ENCODE data around the gene TAGAP. TPM values are rescaled to one million over a fixed set of nuclear protein-coding genes. Genes with fewer than 3 reads are reported as not detected.

The TAGAP gene
- total RNA-seq, 1 experiment from 2014 or later = 0.22 TPM

DNA sequence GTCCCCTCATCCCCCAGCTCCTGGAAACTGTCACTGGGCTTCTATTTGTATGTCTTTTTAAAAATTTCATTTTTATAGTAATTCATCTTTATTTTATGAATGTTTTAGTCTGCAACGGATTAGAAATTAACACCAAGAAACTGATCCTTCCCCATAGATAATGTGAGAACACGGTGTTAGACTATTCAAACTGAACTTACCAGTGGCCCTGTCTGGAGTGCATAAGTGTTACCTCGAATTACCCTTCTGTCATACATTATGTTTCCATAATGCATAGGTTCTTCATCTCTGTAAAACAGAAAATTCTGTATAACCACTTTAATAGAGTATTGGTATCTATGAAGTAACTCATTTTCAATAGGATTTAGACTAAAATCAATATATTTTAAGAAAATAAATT is 51.2 kb downstream of the TAGAP start:
- H3K27ac Mint-ChIP-seq = no peak overlapping the region
- ATAC-seq (no peak), DNase-seq (ENCODE audit: low spot score) (no peak)
- no peaks in the 10 kb centered on the region; the same call in 1 of the 2 replicates for H3K27me3 Mint-ChIP-seq (ENCODE audit: low read depth)
- peaks cover 9% of the 10 kb centered on the region; the same call in 1 of the 2 replicates for H3K9me3 Mint-ChIP-seq
- no peak for TF ChIP-seq CREM (CRISPR knock-in tag; IDR thresholded peaks at IDR 0.05)
- TF ChIP-seq SMAD3 (CRISPR knock-in tag; IDR thresholded peaks at IDR 0.05; ENCODE audit: borderline replicate concordance) = no peak
- TF ChIP-seq, protein P1, sequence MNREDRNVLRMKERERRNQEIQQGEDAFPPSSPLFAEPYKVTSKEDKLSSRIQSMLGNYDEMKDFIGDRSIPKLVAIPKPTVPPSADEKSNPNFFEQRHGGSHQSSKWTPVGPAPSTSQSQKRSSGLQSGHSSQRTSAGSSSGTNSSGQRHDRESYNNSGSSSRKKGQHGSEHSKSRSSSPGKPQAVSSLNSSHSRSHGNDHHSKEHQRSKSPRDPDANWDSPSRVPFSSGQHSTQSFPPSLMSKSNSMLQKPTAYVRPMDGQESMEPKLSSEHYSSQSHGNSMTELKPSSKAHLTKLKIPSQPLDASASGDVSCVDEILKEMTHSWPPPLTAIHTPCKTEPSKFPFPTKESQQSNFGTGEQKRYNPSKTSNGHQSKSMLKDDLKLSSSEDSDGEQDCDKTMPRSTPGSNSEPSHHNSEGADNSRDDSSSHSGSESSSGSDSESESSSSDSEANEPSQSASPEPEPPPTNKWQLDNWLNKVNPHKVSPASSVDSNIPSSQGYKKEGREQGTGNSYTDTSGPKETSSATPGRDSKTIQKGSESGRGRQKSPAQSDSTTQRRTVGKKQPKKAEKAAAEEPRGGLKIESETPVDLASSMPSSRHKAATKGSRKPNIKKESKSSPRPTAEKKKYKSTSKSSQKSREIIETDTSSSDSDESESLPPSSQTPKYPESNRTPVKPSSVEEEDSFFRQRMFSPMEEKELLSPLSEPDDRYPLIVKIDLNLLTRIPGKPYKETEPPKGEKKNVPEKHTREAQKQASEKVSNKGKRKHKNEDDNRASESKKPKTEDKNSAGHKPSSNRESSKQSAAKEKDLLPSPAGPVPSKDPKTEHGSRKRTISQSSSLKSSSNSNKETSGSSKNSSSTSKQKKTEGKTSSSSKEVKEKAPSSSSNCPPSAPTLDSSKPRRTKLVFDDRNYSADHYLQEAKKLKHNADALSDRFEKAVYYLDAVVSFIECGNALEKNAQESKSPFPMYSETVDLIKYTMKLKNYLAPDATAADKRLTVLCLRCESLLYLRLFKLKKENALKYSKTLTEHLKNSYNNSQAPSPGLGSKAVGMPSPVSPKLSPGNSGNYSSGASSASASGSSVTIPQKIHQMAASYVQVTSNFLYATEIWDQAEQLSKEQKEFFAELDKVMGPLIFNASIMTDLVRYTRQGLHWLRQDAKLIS (CRISPR knock-in tag; IDR thresholded peaks at IDR 0.05; ENCODE audit: borderline replicate concordance) = no peak
- TF ChIP-seq, protein P2, sequence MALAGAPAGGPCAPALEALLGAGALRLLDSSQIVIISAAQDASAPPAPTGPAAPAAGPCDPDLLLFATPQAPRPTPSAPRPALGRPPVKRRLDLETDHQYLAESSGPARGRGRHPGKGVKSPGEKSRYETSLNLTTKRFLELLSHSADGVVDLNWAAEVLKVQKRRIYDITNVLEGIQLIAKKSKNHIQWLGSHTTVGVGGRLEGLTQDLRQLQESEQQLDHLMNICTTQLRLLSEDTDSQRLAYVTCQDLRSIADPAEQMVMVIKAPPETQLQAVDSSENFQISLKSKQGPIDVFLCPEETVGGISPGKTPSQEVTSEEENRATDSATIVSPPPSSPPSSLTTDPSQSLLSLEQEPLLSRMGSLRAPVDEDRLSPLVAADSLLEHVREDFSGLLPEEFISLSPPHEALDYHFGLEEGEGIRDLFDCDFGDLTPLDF (CRISPR knock-in tag; IDR thresholded peaks at IDR 0.05) = no peak
- TF ChIP-seq EMX1 (CRISPR knock-in tag; IDR thresholded peaks at IDR 0.05) = no peak
- TF ChIP-seq, protein P3, sequence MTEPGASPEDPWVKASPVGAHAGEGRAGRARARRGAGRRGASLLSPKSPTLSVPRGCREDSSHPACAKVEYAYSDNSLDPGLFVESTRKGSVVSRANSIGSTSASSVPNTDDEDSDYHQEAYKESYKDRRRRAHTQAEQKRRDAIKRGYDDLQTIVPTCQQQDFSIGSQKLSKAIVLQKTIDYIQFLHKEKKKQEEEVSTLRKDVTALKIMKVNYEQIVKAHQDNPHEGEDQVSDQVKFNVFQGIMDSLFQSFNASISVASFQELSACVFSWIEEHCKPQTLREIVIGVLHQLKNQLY (CRISPR knock-in tag; IDR thresholded peaks at IDR 0.05) = no peak
- ChIA-PET CTCF (interaction anchor here (0.8 to 1.2 kb wide), 3 partner anchors 141 to 334 kb away, joined by 3 to 7 read pairs (median 3); no protein-coding TSS in a partner anchor), POLR2A (no interaction called here)
- H3K36me3 Mint-ChIP-seq = no peaks in the 10 kb centered on the region
- H3K4me1 Mint-ChIP-seq = no peaks in the 10 kb centered on the region
- no peak overlapping the region for H3K4me3 Mint-ChIP-seq

DNA sequence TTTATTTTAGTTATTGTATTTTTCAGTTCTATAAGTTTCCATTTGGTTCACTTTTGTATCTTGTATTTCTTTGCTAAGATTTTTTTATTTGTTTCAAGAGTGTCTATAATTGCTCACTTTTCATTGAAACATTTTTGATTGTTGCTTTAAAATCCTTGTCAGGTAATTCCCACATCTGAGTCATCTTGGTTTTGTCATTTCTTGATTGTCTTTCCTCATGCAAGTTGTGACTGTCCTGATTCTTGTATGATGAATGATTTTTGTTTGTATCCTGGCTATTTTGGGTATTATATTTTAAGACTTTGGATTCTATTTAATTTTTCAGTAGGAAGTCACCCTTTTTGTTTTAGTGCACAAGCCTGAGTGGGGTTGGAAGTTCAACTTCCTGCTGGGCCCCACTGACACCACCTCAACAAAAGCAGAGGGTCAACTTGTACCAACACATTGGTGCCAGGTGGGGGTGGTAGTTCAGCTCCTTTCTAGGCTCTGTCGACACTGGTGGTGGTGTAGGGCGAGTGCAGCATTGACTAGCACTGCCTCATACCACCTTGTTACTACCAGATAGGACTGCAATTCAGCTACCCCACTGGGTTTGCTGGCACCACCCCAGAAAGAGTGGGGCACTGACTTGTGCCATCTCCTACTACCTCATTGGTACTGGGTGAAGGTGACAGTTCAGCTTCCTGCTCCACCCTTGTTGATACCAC is 53.6 kb downstream of the TAGAP start:
- H3K27ac Mint-ChIP-seq = no peak overlapping the region
- H3K4me1 Mint-ChIP-seq = no peaks in the 10 kb centered on the region
- no peaks in the 10 kb centered on the region for H3K36me3 Mint-ChIP-seq
- peaks cover 14% of the 10 kb centered on the region; the same call in 1 of the 2 replicates for H3K9me3 Mint-ChIP-seq
- ChIA-PET POLR2A (interaction anchor here (1.1 kb wide), 1 partner anchor 9 kb away, joined by 5 read pairs; the partner anchor contains the start of gene RSPH3), CTCF (interaction anchor here (0.5 to 2.1 kb wide), 16 partner anchors 9 to 300 kb away, joined by 3 to 10 read pairs (median 4); partner anchors contain the start of gene RSPH3)
- no peaks in the 10 kb centered on the region; the same call in 1 of the 2 replicates for H3K27me3 Mint-ChIP-seq (ENCODE audit: low read depth)
- peak; percentile 36 for DNase-seq (ENCODE audit: low spot score)
- peak; percentile 95 for ATAC-seq
- H3K4me3 Mint-ChIP-seq = no peak overlapping the region
- TF ChIP-seq ZBTB21 (CRISPR knock-in tag; IDR thresholded peaks at IDR 0.05; ENCODE audit: borderline replicate concordance) (no peak), CREM (CRISPR knock-in tag; IDR thresholded peaks at IDR 0.05) (no peak), GABPB1 (CRISPR knock-in tag; IDR thresholded peaks at IDR 0.05) (no peak), KAT7 (CRISPR knock-in tag; IDR thresholded peaks at IDR 0.05; ENCODE audit: borderline replicate concordance) (no peak), ZNF423 (CRISPR knock-in tag; IDR thresholded peaks at IDR 0.05) (no peak), ZNF396 (CRISPR knock-in tag; IDR thresholded peaks at IDR 0.05; ENCODE audit: borderline replicate concordance) (no peak), TCF7 (CRISPR knock-in tag; IDR thresholded peaks at IDR 0.05; ENCODE audit: low read depth) (no peak)
- TF ChIP-seq, protein P4, sequence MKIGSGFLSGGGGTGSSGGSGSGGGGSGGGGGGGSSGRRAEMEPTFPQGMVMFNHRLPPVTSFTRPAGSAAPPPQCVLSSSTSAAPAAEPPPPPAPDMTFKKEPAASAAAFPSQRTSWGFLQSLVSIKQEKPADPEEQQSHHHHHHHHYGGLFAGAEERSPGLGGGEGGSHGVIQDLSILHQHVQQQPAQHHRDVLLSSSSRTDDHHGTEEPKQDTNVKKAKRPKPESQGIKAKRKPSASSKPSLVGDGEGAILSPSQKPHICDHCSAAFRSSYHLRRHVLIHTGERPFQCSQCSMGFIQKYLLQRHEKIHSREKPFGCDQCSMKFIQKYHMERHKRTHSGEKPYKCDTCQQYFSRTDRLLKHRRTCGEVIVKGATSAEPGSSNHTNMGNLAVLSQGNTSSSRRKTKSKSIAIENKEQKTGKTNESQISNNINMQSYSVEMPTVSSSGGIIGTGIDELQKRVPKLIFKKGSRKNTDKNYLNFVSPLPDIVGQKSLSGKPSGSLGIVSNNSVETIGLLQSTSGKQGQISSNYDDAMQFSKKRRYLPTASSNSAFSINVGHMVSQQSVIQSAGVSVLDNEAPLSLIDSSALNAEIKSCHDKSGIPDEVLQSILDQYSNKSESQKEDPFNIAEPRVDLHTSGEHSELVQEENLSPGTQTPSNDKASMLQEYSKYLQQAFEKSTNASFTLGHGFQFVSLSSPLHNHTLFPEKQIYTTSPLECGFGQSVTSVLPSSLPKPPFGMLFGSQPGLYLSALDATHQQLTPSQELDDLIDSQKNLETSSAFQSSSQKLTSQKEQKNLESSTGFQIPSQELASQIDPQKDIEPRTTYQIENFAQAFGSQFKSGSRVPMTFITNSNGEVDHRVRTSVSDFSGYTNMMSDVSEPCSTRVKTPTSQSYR (CRISPR knock-in tag; IDR thresholded peaks at IDR 0.05) = no peak
- TF ChIP-seq, protein P5, sequence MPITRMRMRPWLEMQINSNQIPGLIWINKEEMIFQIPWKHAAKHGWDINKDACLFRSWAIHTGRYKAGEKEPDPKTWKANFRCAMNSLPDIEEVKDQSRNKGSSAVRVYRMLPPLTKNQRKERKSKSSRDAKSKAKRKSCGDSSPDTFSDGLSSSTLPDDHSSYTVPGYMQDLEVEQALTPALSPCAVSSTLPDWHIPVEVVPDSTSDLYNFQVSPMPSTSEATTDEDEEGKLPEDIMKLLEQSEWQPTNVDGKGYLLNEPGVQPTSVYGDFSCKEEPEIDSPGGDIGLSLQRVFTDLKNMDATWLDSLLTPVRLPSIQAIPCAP (CRISPR knock-in tag; IDR thresholded peaks at IDR 0.05) = no peak
- TF ChIP-seq, protein P1 (CRISPR knock-in tag; IDR thresholded peaks at IDR 0.05; ENCODE audit: borderline replicate concordance) = no peak
- TF ChIP-seq, protein P6, sequence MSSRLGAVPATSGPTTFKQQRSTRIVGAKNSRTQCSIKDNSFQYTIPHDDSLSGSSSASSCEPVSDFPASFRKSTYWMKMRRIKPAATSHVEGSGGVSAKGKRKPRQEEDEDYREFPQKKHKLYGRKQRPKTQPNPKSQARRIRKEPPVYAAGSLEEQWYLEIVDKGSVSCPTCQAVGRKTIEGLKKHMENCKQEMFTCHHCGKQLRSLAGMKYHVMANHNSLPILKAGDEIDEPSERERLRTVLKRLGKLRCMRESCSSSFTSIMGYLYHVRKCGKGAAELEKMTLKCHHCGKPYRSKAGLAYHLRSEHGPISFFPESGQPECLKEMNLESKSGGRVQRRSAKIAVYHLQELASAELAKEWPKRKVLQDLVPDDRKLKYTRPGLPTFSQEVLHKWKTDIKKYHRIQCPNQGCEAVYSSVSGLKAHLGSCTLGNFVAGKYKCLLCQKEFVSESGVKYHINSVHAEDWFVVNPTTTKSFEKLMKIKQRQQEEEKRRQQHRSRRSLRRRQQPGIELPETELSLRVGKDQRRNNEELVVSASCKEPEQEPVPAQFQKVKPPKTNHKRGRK (CRISPR knock-in tag; IDR thresholded peaks at IDR 0.05; ENCODE audit: borderline replicate concordance) = no peak
- TF ChIP-seq, protein P7, sequence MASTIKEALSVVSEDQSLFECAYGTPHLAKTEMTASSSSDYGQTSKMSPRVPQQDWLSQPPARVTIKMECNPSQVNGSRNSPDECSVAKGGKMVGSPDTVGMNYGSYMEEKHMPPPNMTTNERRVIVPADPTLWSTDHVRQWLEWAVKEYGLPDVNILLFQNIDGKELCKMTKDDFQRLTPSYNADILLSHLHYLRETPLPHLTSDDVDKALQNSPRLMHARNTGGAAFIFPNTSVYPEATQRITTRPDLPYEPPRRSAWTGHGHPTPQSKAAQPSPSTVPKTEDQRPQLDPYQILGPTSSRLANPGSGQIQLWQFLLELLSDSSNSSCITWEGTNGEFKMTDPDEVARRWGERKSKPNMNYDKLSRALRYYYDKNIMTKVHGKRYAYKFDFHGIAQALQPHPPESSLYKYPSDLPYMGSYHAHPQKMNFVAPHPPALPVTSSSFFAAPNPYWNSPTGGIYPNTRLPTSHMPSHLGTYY (CRISPR knock-in tag; IDR thresholded peaks at IDR 0.05) = no peak

Data from WTC11 (cell line).